ENCODE results near the gene DAPK1. TPM values are rescaled to one million over a fixed set of nuclear protein-coding genes. Genes with fewer than 3 reads are reported as not detected.

Gene DAPK1
- total and polyA plus RNA-seq, 7 donors = 0.66 to 8.4 (median 2.2) TPM

DNA sequence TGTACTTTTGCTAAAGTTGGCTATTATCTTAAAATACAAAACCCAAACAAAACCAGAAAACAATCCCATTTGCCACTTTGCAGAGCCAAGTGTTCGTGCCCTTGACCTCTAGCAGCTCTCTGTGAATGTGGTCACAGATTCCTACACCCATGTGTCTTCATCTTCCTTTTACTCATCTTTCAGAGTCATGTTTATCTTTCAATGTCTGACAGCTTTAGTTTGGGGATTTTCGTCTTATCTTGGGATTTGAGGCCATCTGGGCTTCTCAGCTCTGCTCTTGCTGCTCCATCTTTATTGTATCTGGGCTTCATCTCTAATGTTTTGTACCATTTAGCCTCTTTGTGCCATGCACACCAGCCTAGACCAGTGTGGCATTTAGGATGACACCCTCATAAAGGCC is 81.0 kb downstream of the DAPK1 start:
- intact Hi-C loops (cut with DNase I) = no loop called here
- Histone ChIP-seq H3K9me3 (no peaks in the 10 kb centered on the region), H3K36me3 (ENCODE audit: insufficient read depth in 1 of 2, low read depth in 1 of 2) (no peaks in the 10 kb centered on the region), H3K27me3 (ENCODE audit: insufficient read depth in 3 of 3, low read length in 2 of 3) (no peaks in the 10 kb centered on the region), H3K4me3 (no peak overlapping the region), H3K27ac (no peak overlapping the region), H3K4me1 (peaks cover 4% of the 10 kb centered on the region)
- TF ChIP-seq, protein P1, sequence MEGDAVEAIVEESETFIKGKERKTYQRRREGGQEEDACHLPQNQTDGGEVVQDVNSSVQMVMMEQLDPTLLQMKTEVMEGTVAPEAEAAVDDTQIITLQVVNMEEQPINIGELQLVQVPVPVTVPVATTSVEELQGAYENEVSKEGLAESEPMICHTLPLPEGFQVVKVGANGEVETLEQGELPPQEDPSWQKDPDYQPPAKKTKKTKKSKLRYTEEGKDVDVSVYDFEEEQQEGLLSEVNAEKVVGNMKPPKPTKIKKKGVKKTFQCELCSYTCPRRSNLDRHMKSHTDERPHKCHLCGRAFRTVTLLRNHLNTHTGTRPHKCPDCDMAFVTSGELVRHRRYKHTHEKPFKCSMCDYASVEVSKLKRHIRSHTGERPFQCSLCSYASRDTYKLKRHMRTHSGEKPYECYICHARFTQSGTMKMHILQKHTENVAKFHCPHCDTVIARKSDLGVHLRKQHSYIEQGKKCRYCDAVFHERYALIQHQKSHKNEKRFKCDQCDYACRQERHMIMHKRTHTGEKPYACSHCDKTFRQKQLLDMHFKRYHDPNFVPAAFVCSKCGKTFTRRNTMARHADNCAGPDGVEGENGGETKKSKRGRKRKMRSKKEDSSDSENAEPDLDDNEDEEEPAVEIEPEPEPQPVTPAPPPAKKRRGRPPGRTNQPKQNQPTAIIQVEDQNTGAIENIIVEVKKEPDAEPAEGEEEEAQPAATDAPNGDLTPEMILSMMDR (IDR thresholded peaks at IDR 0.05) = no peak
- ATAC-seq (no peak), DNase-seq (no peak)
- 60 to 67% (median 61%) methylated on average over 2 of the region's 2 CpGs for WGBS, 3 donors

DNA sequence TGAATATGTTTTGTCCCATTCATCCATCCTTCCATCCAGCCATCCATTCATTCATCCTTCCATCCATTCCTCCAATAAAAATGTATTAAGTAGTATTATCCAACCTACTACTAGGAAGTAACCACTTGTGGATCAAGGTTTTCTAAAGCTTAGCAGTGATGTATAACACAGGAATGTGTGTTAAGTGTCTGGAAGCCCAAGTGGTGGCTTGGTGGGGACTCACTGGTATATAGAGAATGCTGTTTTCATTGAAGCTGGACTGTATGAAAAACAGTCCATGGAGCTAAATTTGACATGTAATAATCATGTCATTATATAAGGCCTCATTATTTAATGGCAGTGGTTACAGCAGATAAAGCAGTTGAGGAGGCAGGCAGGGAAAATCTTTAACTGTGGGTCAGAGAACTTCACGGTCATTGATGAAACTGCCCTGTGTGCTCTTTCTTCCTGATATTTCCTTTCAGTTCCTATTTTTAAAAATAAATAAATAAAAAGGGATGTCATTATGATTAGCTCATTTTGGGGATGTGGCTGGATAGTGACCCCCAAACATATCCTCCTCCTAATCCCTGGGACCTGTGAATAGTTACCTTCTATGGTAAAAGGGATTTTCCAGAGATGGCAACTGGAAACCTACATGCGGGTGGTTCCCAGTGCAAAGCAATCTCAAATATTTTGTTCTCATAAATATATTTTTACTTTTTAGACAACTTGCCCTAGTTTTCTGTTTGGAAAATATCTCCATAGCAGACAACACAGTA is 82.3 kb downstream of the DAPK1 start:
- no peaks in the 10 kb centered on the region for H3K36me3 ChIP-seq (ENCODE audit: insufficient read depth in 1 of 2, low read depth in 1 of 2)
- H3K27ac ChIP-seq = no peak overlapping the region
- no peaks in the 10 kb centered on the region for H3K27me3 ChIP-seq (ENCODE audit: insufficient read depth in 3 of 3, low read length in 2 of 3)
- no peak overlapping the region for H3K4me3 ChIP-seq
- TF ChIP-seq, protein P1 (IDR thresholded peaks at IDR 0.05) = no peak
- DNase-seq (no peak), ATAC-seq (no peak)
- 89 to 98% (median 93%) methylated on average over 2 of the region's 2 CpGs for WGBS, 3 donors
- peaks cover 4% of the 10 kb centered on the region for H3K4me1 ChIP-seq
- intact Hi-C loops (cut with DNase I) = no loop called here
- no peaks in the 10 kb centered on the region for H3K9me3 ChIP-seq

DNA sequence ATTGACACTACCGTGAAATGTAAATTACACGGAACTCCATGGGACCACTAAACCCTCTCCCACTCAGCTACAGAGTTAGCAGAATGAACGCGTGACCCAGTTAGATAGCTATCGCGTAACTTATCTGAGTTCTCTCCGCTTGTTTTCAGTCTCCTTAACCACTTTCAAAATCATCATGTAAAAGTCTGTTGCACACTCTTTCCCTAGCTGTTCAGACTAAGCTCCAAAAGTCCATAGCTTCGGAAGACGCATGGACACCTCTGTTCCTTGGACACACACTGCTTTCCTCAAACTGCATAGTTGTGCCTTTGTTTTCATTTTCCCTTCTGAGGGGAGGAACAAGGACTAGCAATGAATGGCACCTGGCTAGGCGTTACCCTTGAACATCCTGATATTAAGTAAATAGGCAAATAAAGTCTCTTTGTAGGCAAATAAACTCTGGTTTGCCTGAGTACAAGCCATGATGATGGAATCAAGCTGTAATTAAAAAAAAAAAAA is 83.3 kb downstream of the DAPK1 start:
- H3K4me3 ChIP-seq = no peak overlapping the region
- no peak for DNase-seq
- no peaks in the 10 kb centered on the region for H3K36me3 ChIP-seq (ENCODE audit: insufficient read depth in 1 of 2, low read depth in 1 of 2)
- H3K9me3 ChIP-seq = no peaks in the 10 kb centered on the region
- intact Hi-C loops (cut with DNase I) = no loop called here
- no peak for ATAC-seq
- H3K27ac ChIP-seq = no peak overlapping the region
- H3K4me1 ChIP-seq = peaks cover 4% of the 10 kb centered on the region
- no peaks in the 10 kb centered on the region for H3K27me3 ChIP-seq (ENCODE audit: insufficient read depth in 3 of 3, low read length in 2 of 3)
- TF ChIP-seq, protein P1 (IDR thresholded peaks at IDR 0.05) = no peak
- WGBS, 3 donors = 91 to 92% (median 91%) methylated on average over 10 of the region's 10 CpGs

DNA sequence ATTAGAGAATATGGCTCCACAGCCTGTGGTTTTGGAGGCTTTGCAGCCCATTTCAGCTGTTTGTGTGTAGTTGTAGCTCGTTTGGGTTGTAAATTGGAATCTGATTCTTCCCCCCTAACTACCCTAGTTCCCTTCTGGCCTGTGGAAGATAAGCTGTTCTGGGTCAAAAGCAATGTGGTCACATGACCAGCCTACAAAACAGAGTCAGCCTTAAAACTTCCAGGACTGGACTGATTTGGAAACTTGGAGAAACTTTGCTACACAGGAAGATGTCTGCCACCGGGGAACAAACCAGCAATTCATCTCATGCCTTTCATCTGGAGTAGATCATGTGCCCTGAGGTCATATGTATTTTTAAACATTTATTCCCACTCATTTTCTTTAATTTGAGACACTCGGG is 83.8 kb downstream of the DAPK1 start:
- ATAC-seq (peak in 2 of 4 donors; percentile 38 to 63), DNase-seq (no peak)
- H3K36me3 ChIP-seq (ENCODE audit: insufficient read depth in 1 of 2, low read depth in 1 of 2) = no peaks in the 10 kb centered on the region
- no peaks in the 10 kb centered on the region for H3K9me3 ChIP-seq
- TF ChIP-seq, protein P1 (IDR thresholded peaks at IDR 0.05) = no peak
- H3K27ac ChIP-seq = no peak overlapping the region
- 37 to 58% (median 47%) methylated on average over 3 of the region's 3 CpGs for WGBS, 3 donors
- no peaks in the 10 kb centered on the region for H3K27me3 ChIP-seq (ENCODE audit: insufficient read depth in 3 of 3, low read length in 2 of 3)
- H3K4me1 ChIP-seq = peaks cover 4% of the 10 kb centered on the region
- no peak overlapping the region for H3K4me3 ChIP-seq
- intact Hi-C loops (cut with DNase I) = no loop called here
